Hematopoietic multipotent progenitor cell (in vitro differentiated cells): ENCODE results near the gene LEMD1. TPM values are rescaled to one million over a fixed set of nuclear protein-coding genes. Genes with fewer than 3 reads are reported as not detected.
A peak's percentile ranks its signal among the peaks of the same experiment; 100 is the strongest.
"Not testable (repeated sequence)": the region's sequence is repeated elsewhere in the genome, so short reads cannot be mapped to it uniquely, and the experiment has no call there.

Experiments used
- DNase-seq, 3 donors: peaks; one replicate each; pipeline ENCODE4 v3.0.0-alpha.2; 2011 to 2015; ENCODE audit warnings: low read depth in 2 of 3, low spot score in 2 of 3
- total RNA-seq: library from RNA; depleted of rRNA; stranded (reverse); fragments of >200 nt; gene quantifications from one replicate; pipeline ENCODE4 v1.2.3, GENCODE V29; 2012

Gene LEMD1
- total RNA-seq, 1 donor: not detected

GRCh38 chr1:205432116-205432515 lies 10.3 kb upstream of the LEMD1 start:
- DNase-seq: no peak

- peak; percentile 22 to 71 (median 62) for DNase-seq
Observed at GRCh38 chr1:205430696-205431305, 8.9 kb upstream of the LEMD1 start.

GRCh38 chr1:205429762-205430695 lies 8.2 kb upstream of the LEMD1 start:
- DNase-seq: no peak

- no peak for DNase-seq
Observed at GRCh38 chr1:205424901-205425600, 3.2 kb upstream of the LEMD1 start.

GRCh38 chr1:205423814-205424399 lies 2.1 kb upstream of the LEMD1 start:
- DNase-seq: no peak

- peak in 1 of 3 donors; percentile 7 for DNase-seq
Observed at GRCh38 chr1:205422993-205423642, 1.3 kb upstream of the LEMD1 start.

GRCh38 chr1:205420938-205421337 lies 918 bp downstream of the LEMD1 start:
- DNase-seq: no peak

- no peak for DNase-seq
Observed at GRCh38 chr1:205417870-205418635, 3.8 kb downstream of the LEMD1 start.

GRCh38 chr1:205416322-205416721 lies 5.5 kb downstream of the LEMD1 start:
- DNase-seq: no peak

- no peak for DNase-seq
Observed at GRCh38 chr1:205410581-205411298, 11.1 kb downstream of the LEMD1 start.

- DNase-seq: no peak
Observed at GRCh38 chr1:205407970-205408369, 13.9 kb downstream of the LEMD1 start.

DNA sequence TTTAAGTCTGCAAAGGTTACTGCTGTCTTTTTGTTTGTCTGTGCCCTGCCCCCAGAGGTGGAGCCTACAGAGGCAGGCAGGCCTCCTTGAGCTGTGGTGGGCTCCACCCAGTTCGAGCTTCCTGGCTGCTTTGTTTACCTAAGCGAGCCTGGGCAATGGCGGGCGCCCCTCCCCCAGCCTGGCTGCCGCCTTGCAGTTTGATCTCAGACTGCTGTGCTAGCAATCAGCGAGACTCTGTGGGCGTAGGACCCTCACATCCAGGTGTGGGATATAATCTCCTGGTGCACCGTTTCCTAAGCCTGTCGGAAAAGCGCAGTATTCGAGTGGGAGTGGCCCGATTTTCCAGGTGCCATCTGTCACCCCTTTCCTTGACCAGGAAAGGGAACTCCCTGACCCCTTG lies 15.6 kb downstream of the LEMD1 start:
- DNase-seq: not testable (repeated sequence)

GRCh38 chr1:205404484-205404883 lies 17.4 kb downstream of the LEMD1 start:
- not testable (repeated sequence) for DNase-seq

- no peak for DNase-seq
Observed at GRCh38 chr1:205398586-205398985, 23.3 kb downstream of the LEMD1 start.

DNA sequence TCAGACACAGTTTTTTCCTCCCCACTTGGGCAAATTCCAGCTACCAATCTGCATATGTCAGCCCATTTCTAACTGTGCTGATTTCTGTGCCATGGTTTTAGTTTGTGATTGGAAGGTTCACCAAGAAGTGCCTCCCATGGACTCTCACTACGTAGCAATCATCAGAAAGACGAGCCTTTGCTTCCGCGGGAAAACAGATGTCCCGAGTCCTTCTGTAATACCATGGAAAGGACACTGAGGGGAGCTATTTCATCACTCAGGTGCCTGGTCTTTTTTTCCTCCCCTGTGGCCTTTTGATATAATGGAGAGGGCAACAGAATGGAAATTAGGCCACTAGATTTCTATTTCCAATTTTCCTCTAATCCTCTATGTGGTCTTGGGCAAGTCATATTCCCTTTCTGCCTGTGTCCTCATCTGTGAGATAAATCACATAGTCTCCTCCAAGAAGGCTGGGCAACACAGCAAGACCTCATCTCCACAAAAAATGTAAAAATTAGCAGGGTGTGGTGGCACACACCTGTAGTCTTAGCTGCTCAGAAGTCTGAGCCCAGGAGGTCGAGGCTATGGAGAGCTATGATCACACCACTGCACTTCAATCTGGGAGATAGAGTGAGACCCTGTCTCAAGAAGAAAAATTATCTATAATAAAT lies 24.8 kb downstream of the LEMD1 start:
- DNase-seq: peak; percentile 6 to 71 (median 35)

GRCh38 chr1:205395616-205396015 lies 26.2 kb downstream of the LEMD1 start:
- DNase-seq: no peak

DNA sequence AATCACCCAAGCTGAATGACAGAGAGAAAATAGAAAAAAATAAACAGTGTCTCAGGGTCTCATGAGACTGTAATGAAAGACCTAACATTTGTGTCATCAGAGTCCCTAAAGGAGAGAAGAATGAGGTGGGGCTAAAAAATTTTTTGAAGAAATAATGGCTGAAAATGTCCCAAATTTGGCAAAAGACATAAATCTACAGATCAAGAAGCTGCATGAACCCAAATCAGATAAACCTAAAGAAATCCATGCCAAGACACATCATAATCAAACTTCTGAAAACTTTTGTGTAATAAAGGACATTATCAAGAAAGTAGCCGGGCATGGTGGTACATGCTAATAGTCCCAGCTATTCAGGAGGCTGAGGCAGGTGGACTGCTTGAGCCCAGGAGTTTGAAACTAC lies 29.2 kb downstream of the LEMD1 start:
- DNase-seq: no peak

GRCh38 chr1:205391386-205391785 lies 30.5 kb downstream of the LEMD1 start:
- DNase-seq: no peak

DNA sequence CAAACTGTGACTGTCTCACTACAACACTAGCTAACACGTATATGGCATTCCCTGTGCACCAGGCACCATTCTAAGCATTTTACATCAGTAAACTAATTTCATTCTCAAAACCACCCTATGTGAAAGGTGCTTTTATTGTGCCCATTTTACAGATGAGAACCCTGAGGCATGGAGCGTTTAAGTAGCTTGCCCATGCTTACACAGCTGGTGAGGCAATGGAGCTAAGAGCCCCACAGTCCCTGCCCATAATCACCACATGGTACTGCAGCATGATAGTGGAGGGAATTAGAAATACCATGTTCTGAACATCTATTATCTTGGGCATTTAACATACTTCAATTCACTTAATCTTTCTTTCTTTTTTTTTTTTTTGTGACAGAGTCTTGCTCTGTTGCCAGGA lies 34.0 kb downstream of the LEMD1 start:
- no peak for DNase-seq
